Astrocyte of the cerebellum (primary cell): Measurements from ENCODE around the gene ROBO2.

ENCODE experiments used
- DNase-seq: peaks from one replicate; pipeline ENCODE4 v3.0.0-alpha.2; 2011; ENCODE audit warnings: low read depth
- H3K4me3 ChIP-seq: 2 replicates; pipeline ENCODE4 v1.5.1; 2011; ENCODE audit warnings: mild to moderate bottlenecking, low read depth, low read length, moderate library complexity
- CTCF ChIP-seq: IDR thresholded peaks from 2 replicates; pipeline ENCODE4 v1.5.1; 2012; ENCODE audit warnings: low read length, low read depth, moderate library complexity, mild to moderate bottlenecking; ENCODE audit errors: missing control alignments
- in situ Hi-C: cut with HindIII; loops from 2 replicates; pipeline ENCODE4 v1.10.0; 2017; ENCODE audit warnings: low sequenced_read_pairs

ROBO2 gene

GRCh38 chr3:77411334-77411733 lies 371.4 kb downstream of the ROBO2 start:
- DNase-seq: no peak
- TF ChIP-seq CTCF: no peak
- no peak overlapping the region for H3K4me3 ChIP-seq
- in situ Hi-C loops: no loop called here

DNA sequence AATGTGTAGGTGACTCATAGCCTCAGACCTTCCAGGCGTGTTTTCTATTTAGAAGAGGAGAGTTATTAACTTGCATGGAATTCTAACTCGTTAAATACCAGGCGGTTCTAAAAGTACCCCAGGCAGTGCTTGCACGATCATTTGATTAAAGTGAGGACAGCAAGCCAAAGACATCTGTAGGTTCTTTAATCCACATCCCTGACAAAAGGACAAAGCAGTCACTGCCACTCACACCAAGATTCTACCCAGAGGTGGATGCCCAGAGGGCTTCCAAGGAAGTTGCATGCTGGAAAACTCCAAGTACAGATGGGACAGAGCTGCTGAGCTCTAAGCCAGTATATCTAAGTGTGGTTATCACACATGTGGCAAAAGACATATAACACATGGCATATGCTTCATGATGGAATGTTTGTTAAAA lies 372.1 kb downstream of the ROBO2 start:
- no peak for TF ChIP-seq CTCF
- DNase-seq: no peak
- in situ Hi-C loops: no loop called here
- H3K4me3 ChIP-seq: no peak overlapping the region

DNA sequence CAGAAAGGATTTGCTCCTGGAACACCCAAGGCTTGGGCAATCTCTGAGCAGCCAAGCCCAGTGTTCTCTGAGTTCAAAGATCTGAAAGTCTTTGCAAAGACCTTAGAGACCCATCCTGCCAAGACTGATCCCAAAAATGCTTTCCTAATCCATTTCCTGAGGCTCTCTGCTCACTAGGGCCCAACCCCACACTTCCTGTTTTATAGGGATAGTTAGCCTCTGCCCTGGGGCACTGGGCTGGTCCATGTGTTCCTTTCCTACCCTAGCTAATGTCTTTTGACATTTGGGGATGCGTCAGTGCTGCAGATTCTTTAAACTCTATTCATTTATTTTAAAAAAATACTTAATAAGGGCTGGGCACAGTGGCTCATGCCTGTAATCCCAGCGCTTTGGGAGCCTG lies 372.7 kb downstream of the ROBO2 start:
- DNase-seq: no peak
- no peak for TF ChIP-seq CTCF
- in situ Hi-C loops: no loop called here

DNA sequence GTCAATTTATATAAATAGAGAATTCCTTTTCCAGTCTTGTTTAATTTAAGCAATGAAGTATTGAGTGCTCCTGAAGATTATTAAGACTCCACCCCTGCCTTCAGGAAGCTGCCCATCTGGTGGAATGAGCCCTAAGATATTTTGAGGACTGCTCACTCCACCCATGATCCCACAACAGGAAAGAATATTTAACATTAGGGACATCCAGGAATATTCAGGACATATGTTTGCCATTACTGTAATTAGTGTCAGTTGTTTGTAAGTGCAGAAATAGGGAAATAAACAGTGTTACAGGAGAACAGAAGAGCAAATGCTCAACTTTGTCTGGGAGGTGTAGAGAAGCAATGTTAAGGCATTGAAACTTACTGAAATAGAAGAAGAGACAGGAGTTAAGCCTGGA lies 375.0 kb downstream of the ROBO2 start:
- no peak for TF ChIP-seq CTCF
- in situ Hi-C loops: no loop called here
- no peak overlapping the region for H3K4me3 ChIP-seq
- DNase-seq: no peak

More for the DNA sequence above, 372.7 kb downstream of the ROBO2 start:
- H3K4me3 ChIP-seq: no peak overlapping the region

DNA sequence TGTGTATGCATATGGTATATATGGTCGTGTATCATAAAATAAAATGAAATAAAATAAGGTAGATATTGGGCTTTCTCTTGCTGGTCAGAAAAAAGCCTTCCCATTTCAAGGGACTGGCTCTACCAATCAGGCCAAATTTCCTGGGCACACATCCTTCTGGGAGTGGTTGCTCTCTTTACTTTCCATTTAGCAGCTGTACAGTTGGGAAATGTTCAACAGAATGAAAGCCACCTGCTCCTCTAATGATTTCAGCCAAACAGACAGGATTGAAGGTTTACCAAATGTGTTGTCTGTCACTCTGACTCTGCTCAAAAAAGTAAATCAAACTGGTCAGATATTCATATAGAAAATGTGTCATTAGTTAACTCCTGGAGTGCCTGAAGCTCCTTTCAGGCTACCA lies 380.4 kb downstream of the ROBO2 start:
- in situ Hi-C loops: no loop called here
- no peak overlapping the region for H3K4me3 ChIP-seq
- no peak for TF ChIP-seq CTCF
- no peak for DNase-seq

- DNase-seq: no peak
- TF ChIP-seq CTCF: no peak
- in situ Hi-C loops: no loop called here
- no peak overlapping the region for H3K4me3 ChIP-seq
These were observed 382.0 kb downstream of the ROBO2 start for GRCh38 chr3:77421916-77422315.

- DNase-seq: no peak
- no peak overlapping the region for H3K4me3 ChIP-seq
- TF ChIP-seq CTCF: no peak
- in situ Hi-C loops: no loop called here
These were observed 386.6 kb downstream of the ROBO2 start for GRCh38 chr3:77426531-77426930.
